Spinal cord (tissue), 10 donors: Measurements from ENCODE around the gene RRN3. TPM values are rescaled to one million over a fixed set of nuclear protein-coding genes. Genes with fewer than 3 reads are reported as not detected.
A peak's percentile ranks its signal among the peaks of the same experiment; 100 is the strongest.
"Not testable (repeated sequence)": the region's sequence is repeated elsewhere in the genome, so short reads cannot be mapped to it uniquely, and the experiment has no call there.

Experiments used
- DNase-seq, 6 donors: peaks; one replicate each; pipeline versions ENCODE4 v3.0.0 to v3.0.0-alpha.2; 2013 to 2015; ENCODE audit warnings: low spot score in 6 of 6, low read depth in 4 of 6
- H3K27ac ChIP-seq: one replicate; pipeline ENCODE4 v1.5.1; 2013; ENCODE audit warnings: low read depth, low read length, control low read depth
- H3K27me3 ChIP-seq: one replicate; pipeline ENCODE4 v1.6.1; 2013; ENCODE audit warnings: low read length; ENCODE audit not compliant: control insufficient read depth, insufficient read depth
- H3K36me3 ChIP-seq: one replicate; pipeline ENCODE4 v1.6.1; 2013; ENCODE audit warnings: low read length; ENCODE audit not compliant: control insufficient read depth, insufficient read depth
- H3K4me1 ChIP-seq: one replicate; pipeline ENCODE4 v1.6.1; 2013; ENCODE audit warnings: low read length; ENCODE audit not compliant: control insufficient read depth, insufficient read depth
- H3K4me3 ChIP-seq: one replicate; pipeline ENCODE4 v1.5.1; 2013; ENCODE audit warnings: low read depth, low read length, control low read depth
- H3K9me3 ChIP-seq: one replicate; pipeline ENCODE4 v1.6.1; 2013; ENCODE audit warnings: low read length; ENCODE audit not compliant: control insufficient read depth, insufficient read depth
- WGBS: methylation state at CpG from one replicate; pipeline ENCODE4 v1.1.5; 2013; ENCODE audit warnings: missing lambda C conversion rate; ENCODE audit not compliant: insufficient coverage; 5-methylcytosine and 5-hydroxymethylcytosine counted together
- polyA plus RNA-seq, 2 donors: library from polyadenylated mRNA; unstranded; fragments of 120-200 nt; gene quantifications; one replicate each; pipeline ENCODE4 v1.2.1, GENCODE V29; 2013; ENCODE audit not compliant: insufficient read length in 2 of 2
- total RNA-seq, 2 donors: library from RNA; depleted of rRNA in 1 of 2; stranded (reverse); fragments of 120-200 nt in 1 of 2; fragments of >200 nt in 1 of 2; gene quantifications; one replicate each; pipeline versions ENCODE4 v1.2.3 to v1.2.4, GENCODE V29; 2013 to 2014
- donor health status: healthy.

The RRN3 gene
- total and polyA plus RNA-seq, 4 donors = 31.9 to 43.4 (median 36.7) TPM

GRCh38 chr16:15052747-15053476, 41.2 kb downstream of the RRN3 start:
- WGBS = 78% methylated on average over 6 of the region's 10 CpGs
- H3K27me3 ChIP-seq = no peaks in the 10 kb centered on the region
- DNase-seq = no peak
- H3K36me3 ChIP-seq = no peaks in the 10 kb centered on the region
- peaks cover 16% of the 10 kb centered on the region for H3K4me1 ChIP-seq
- no peak overlapping the region for H3K27ac ChIP-seq
- no peak overlapping the region for H3K4me3 ChIP-seq
- H3K9me3 ChIP-seq = no peaks in the 10 kb centered on the region

GRCh38 chr16:15051387-15051951, 42.6 kb downstream of the RRN3 start:
- WGBS = 92% methylated on average over 2 of the region's 9 CpGs

DNA sequence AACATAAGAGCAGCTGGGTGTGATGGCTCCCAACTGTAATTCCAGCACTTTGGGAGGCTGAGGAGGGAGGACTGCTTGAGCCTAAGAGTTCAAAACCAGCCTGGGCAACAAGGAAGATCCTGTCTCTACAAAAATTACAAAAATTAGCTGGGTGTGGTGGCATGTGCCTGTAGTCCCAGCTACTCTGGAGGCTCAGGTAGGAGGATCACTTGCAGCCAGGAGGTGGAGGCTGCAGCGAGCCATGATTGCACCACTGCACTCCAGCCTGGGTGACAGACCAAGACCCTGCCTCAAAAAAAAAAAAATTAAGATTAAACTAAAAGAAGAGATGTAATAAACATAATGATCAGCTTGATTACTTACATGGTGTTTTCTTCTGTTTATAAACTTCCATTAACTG, 43.6 kb downstream of the RRN3 start:
- H3K4me3 ChIP-seq, H3K9me3 ChIP-seq, H3K4me1 ChIP-seq, DNase-seq, H3K27ac ChIP-seq, H3K27me3 ChIP-seq: not testable (repeated sequence)
- peaks cover 16% of the 10 kb centered on the region for H3K36me3 ChIP-seq
- WGBS = no CpG with 5 or more reads among the region's 1 CpG

More at GRCh38 chr16:15051387-15051951, 42.6 kb downstream of the RRN3 start:
- Histone ChIP-seq H3K9me3 (no peaks in the 10 kb centered on the region), H3K27me3 (no peaks in the 10 kb centered on the region), H3K4me1 (peaks cover 15% of the 10 kb centered on the region), H3K36me3 (peaks cover 9% of the 10 kb centered on the region), H3K27ac (no peak overlapping the region), H3K4me3 (no peak overlapping the region)
- DNase-seq = no peak

- no peaks in the 10 kb centered on the region for H3K9me3 ChIP-seq
- H3K4me3 ChIP-seq = no peak overlapping the region
- DNase-seq = no peak
- peaks cover 3% of the 10 kb centered on the region for H3K4me1 ChIP-seq
- no peaks in the 10 kb centered on the region for H3K27me3 ChIP-seq
- peaks cover 16% of the 10 kb centered on the region for H3K36me3 ChIP-seq
- H3K27ac ChIP-seq = no peak overlapping the region
- 100% methylated on average over 2 of the region's 3 CpGs for WGBS
These were observed 44.4 kb downstream of the RRN3 start for GRCh38 chr16:15049581-15050180.

DNA sequence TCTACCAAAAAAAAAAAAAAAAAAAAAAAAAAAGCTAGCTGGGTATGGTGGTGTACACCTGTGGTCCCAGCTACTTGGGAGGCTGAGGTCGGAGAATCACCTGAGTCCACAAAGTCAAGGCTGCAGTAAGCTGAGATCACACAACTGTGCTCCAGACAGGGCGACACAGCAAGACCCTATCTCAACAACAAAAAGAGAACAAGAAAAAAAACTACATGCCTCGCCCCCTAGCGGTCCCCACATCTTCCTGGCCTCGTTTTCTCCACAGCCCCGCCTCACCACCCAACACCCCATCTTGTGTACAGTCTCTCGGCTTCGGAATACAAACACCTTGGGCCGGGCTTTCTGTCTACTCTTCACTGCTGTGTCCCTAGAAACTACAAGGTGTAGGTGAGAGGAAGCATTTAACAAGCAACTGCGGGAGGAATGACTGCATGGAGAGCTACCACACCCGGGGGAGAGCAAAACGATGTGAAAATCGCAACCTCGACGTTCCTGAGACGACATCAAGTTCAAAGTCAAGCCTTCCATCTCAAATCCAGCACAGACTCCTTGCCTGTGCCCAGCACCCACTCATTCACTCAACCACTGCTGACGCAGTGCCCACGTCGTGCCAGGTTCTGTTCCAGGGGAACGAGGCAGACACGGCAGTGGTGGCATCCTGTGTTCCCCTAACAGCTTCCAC, 47.2 kb downstream of the RRN3 start:
- no peak for DNase-seq
- H3K4me3 ChIP-seq = no peak overlapping the region
- H3K36me3 ChIP-seq = peaks cover 27% of the 10 kb centered on the region
- WGBS = 95% methylated on average over 14 of the region's 21 CpGs
- H3K27ac ChIP-seq = no peak overlapping the region
- H3K9me3 ChIP-seq = no peaks in the 10 kb centered on the region
- no peaks in the 10 kb centered on the region for H3K4me1 ChIP-seq
- H3K27me3 ChIP-seq = no peaks in the 10 kb centered on the region

DNA sequence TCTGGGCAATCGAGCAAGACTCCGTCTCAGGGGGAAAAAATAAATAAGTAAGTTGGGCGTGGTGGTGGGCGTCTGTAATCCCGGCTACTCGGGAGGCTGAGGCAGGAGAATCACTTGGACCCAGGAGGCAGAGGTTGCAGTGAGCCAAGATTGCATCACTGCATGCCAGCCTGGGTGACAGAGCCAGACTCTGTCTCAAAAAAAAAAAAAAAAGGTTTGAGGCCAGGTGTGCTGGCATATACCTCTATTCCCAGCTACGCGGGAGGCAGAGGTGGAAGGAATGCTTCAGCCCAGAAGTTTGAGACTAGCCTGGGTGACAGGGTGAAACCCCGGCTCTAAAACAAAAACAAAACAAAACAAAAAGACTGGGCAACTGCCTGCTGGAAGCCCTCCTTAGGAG, 48.8 kb downstream of the RRN3 start:
- H3K27ac ChIP-seq, H3K9me3 ChIP-seq, H3K4me3 ChIP-seq, DNase-seq, H3K27me3 ChIP-seq, H3K4me1 ChIP-seq: not testable (repeated sequence)
- H3K36me3 ChIP-seq = peaks cover 40% of the 10 kb centered on the region
- 87% methylated on average over 7 of the region's 9 CpGs for WGBS

- H3K4me3 ChIP-seq = no peak overlapping the region
- H3K4me1 ChIP-seq = no peaks in the 10 kb centered on the region
- no peaks in the 10 kb centered on the region for H3K27me3 ChIP-seq
- DNase-seq = no peak
- H3K27ac ChIP-seq = no peak overlapping the region
- 85% methylated on average over 11 of the region's 11 CpGs for WGBS
- no peaks in the 10 kb centered on the region for H3K9me3 ChIP-seq
- H3K36me3 ChIP-seq = peaks cover 42% of the 10 kb centered on the region
These were observed 49.8 kb downstream of the RRN3 start for GRCh38 chr16:15044286-15044685.

DNA sequence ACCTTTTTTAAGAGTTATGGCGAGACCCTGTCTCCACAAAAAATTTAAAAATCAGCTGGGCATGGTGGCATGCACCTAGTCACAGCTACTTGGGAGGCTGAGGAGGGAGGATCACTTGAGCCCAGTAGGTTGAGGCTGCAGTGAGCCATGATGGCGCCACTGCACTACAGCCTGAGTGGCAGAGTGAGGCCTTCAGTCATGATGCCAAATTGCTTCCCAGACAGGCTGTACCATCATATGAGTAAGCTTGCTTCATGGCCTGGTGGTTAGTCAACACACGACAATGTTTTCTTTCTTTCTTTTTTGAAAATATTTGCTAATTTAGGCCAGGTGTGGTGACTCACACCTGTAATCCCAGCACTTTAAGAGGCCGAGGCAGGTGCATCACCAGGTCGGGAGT, 50.7 kb downstream of the RRN3 start:
- no peaks in the 10 kb centered on the region for H3K27me3 ChIP-seq
- H3K27ac ChIP-seq = no peak overlapping the region
- H3K4me1 ChIP-seq = no peaks in the 10 kb centered on the region
- DNase-seq = no peak
- 100% methylated on average over 3 of the region's 5 CpGs for WGBS
- peaks cover 47% of the 10 kb centered on the region for H3K36me3 ChIP-seq
- no peak overlapping the region for H3K4me3 ChIP-seq
- no peaks in the 10 kb centered on the region for H3K9me3 ChIP-seq

DNA sequence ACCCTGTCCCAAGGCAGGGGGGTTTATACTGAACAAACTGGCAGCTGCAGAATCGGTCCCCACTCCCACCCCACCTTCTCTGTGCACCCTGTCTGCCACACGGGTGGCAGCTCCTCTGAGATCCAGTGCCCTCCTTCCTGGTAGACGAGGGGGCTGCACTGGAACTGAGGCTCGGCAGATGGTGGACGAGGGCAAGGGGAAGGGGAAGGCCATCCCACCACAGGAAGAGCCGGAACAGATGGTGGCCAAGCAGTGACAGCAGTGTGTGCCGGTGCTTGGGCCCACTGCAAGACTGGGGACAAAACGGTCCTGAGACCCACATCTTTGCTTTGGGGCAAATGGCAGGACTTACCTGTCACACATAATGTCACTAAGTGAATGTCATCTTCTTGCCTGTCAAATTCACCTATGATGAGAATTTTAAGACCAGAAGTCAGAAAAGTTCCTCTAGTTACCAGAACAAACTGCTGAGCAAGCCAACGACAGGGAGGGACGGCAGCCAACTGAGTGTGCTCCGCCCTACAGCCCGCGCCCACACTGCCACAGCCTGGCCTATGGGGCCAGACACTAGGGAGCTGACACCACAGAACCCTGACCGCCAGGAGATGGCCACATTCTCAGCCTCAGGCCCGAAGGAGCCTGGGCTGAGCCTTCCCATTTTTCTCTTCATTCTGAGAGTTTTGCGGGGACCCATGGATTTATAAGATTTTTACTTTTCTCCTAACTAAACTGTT, 52.6 kb downstream of the RRN3 start:
- peaks cover 38% of the 10 kb centered on the region for H3K36me3 ChIP-seq
- no peak overlapping the region for H3K27ac ChIP-seq
- DNase-seq = peak in 1 of 6 donors; percentile 44
- no peaks in the 10 kb centered on the region for H3K9me3 ChIP-seq
- no peaks in the 10 kb centered on the region for H3K4me1 ChIP-seq
- no peak overlapping the region for H3K4me3 ChIP-seq
- H3K27me3 ChIP-seq = no peaks in the 10 kb centered on the region
- 67% methylated on average over 15 of the region's 16 CpGs for WGBS
